ENCODE data around the gene DPH2.

GRCh38 chr1:43968348-43968948 is 1.4 kb upstream of the DPH2 start:
- TF ChIP-seq, protein P1, sequence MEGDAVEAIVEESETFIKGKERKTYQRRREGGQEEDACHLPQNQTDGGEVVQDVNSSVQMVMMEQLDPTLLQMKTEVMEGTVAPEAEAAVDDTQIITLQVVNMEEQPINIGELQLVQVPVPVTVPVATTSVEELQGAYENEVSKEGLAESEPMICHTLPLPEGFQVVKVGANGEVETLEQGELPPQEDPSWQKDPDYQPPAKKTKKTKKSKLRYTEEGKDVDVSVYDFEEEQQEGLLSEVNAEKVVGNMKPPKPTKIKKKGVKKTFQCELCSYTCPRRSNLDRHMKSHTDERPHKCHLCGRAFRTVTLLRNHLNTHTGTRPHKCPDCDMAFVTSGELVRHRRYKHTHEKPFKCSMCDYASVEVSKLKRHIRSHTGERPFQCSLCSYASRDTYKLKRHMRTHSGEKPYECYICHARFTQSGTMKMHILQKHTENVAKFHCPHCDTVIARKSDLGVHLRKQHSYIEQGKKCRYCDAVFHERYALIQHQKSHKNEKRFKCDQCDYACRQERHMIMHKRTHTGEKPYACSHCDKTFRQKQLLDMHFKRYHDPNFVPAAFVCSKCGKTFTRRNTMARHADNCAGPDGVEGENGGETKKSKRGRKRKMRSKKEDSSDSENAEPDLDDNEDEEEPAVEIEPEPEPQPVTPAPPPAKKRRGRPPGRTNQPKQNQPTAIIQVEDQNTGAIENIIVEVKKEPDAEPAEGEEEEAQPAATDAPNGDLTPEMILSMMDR (IDR thresholded peaks at IDR 0.05): no peak
- no peak for TF ChIP-seq POLR2A (IDR thresholded peaks at IDR 0.05)

All from right lobe of liver (tissue), 4 donors.